Measurements from ENCODE around the gene NDE1.

GRCh38 chr16:15723808-15724207, 73.8 kb downstream of the NDE1 start:
- no peak for TF ChIP-seq POLR2A (IDR thresholded peaks at IDR 0.05)
- TF ChIP-seq CTCF (IDR thresholded peaks at IDR 0.05), result no peak
